ENCODE measurements around the gene ANXA7.

GRCh38 chr10:73449113-73449512, 35.3 kb upstream of the ANXA7 start:
- TF ChIP-seq, protein P1, sequence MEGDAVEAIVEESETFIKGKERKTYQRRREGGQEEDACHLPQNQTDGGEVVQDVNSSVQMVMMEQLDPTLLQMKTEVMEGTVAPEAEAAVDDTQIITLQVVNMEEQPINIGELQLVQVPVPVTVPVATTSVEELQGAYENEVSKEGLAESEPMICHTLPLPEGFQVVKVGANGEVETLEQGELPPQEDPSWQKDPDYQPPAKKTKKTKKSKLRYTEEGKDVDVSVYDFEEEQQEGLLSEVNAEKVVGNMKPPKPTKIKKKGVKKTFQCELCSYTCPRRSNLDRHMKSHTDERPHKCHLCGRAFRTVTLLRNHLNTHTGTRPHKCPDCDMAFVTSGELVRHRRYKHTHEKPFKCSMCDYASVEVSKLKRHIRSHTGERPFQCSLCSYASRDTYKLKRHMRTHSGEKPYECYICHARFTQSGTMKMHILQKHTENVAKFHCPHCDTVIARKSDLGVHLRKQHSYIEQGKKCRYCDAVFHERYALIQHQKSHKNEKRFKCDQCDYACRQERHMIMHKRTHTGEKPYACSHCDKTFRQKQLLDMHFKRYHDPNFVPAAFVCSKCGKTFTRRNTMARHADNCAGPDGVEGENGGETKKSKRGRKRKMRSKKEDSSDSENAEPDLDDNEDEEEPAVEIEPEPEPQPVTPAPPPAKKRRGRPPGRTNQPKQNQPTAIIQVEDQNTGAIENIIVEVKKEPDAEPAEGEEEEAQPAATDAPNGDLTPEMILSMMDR (IDR thresholded peaks at IDR 0.05), result no peak
- no peak for TF ChIP-seq EP300 (IDR thresholded peaks at IDR 0.05; ENCODE audit: low read depth)
- no peak for TF ChIP-seq POLR2AphosphoS5 (IDR thresholded peaks at IDR 0.05)
